HG03280 (cell line): ENCODE measurements around the gene MYL2.
"Not testable (repeated sequence)": the region's sequence is repeated elsewhere in the genome, so short reads cannot be mapped to it uniquely, and the experiment has no call there.

ENCODE experiments used
- ATAC-seq: cut with Tn5 transposase; IDR thresholded peaks from one replicate; pipeline ENCODE4 v1.9.1; 2021; ENCODE audit warnings: mild to moderate bottlenecking, moderate library complexity; ENCODE audit not compliant: unreplicated experiment

Gene MYL2

GRCh38 chr12:110920324-110920910, at the start of gene MYL2:
Gene MYL2 (minus strand): TSS chr12:110920579. CDS start chr12:110920529, 50 bp downstream.
- ATAC-seq = no peak

- ATAC-seq = no peak
Observed at GRCh38 chr12:110966081-110966760, 45.8 kb upstream of the MYL2 start.

- ATAC-seq = no peak
Observed at GRCh38 chr12:110965574-110965973, 45.2 kb upstream of the MYL2 start.

GRCh38 chr12:110960795-110961194, 40.4 kb upstream of the MYL2 start:
- no peak for ATAC-seq

GRCh38 chr12:110957652-110958051, 37.3 kb upstream of the MYL2 start:
- ATAC-seq = no peak

- ATAC-seq = no peak
Observed at GRCh38 chr12:110957159-110957558, 36.8 kb upstream of the MYL2 start.

- not testable (repeated sequence) for ATAC-seq
Observed at GRCh38 chr12:110950867-110951266, 30.5 kb upstream of the MYL2 start.

- not testable (repeated sequence) for ATAC-seq
Observed at GRCh38 chr12:110950466-110950865, 30.1 kb upstream of the MYL2 start.

GRCh38 chr12:110948041-110948440, 27.7 kb upstream of the MYL2 start:
- no peak for ATAC-seq

- no peak for ATAC-seq
Observed at GRCh38 chr12:110943373-110943772, 23.0 kb upstream of the MYL2 start.

GRCh38 chr12:110941391-110941790, 21.0 kb upstream of the MYL2 start:
- ATAC-seq = no peak

GRCh38 chr12:110940933-110941332, 20.6 kb upstream of the MYL2 start:
- no peak for ATAC-seq

- no peak for ATAC-seq
Observed at GRCh38 chr12:110940296-110940695, 19.9 kb upstream of the MYL2 start.

- no peak for ATAC-seq
Observed at GRCh38 chr12:110937104-110937641, 16.8 kb upstream of the MYL2 start.

GRCh38 chr12:110936367-110937103, 16.2 kb upstream of the MYL2 start:
- ATAC-seq = no peak

- ATAC-seq = no peak
Observed at GRCh38 chr12:110935588-110935987, 15.2 kb upstream of the MYL2 start.

- ATAC-seq = no peak
Observed at GRCh38 chr12:110934093-110934852, 13.9 kb upstream of the MYL2 start.

- no peak for ATAC-seq
Observed at GRCh38 chr12:110933326-110933974, 13.1 kb upstream of the MYL2 start.

GRCh38 chr12:110932046-110932445, 11.7 kb upstream of the MYL2 start:
- no peak for ATAC-seq

GRCh38 chr12:110931315-110931728, 10.9 kb upstream of the MYL2 start:
- no peak for ATAC-seq
